Neural progenitor cell (in vitro differentiated cells): ENCODE data around the gene SFXN5. TPM values are rescaled to one million over a fixed set of nuclear protein-coding genes. Genes with fewer than 3 reads are reported as not detected.
A peak's percentile ranks its signal among the peaks of the same experiment; 100 is the strongest.

Source experiments
- DNase-seq: peaks from one replicate; pipeline ENCODE4 v3.0.0-alpha.2; 2016; ENCODE audit warnings: low spot score
- H2AFZ ChIP-seq: fragments of 200-600 bp; sonication (generic); replicated peaks from 2 replicates; pipeline ENCODE4 v1.6.1; 2016; ENCODE audit warnings: antibody characterized with exemption
- H3F3A ChIP-seq: fragments of 200-600 bp; sonication (generic); 2 replicates; pipeline ENCODE4 v1.6.1; 2016; ENCODE audit warnings: antibody characterized with exemption, low read depth
- H3K27ac ChIP-seq: fragments of 200-600 bp; sonication (generic); 2 replicates; pipeline ENCODE4 v1.5.1; 2016; ENCODE audit warnings: mild to moderate bottlenecking
- H3K27me3 ChIP-seq: fragments of 200-600 bp; sonication (generic); 2 replicates; pipeline ENCODE4 v1.6.1; 2016; ENCODE audit warnings: mild to moderate bottlenecking, moderate library complexity
- H3K36me3 ChIP-seq: fragments of 200-600 bp; sonication (generic); 2 replicates; pipeline ENCODE4 v1.5.1; 2016
- H3K4me1 ChIP-seq: fragments of 200-600 bp; sonication (generic); 2 replicates; pipeline ENCODE4 v1.6.1; 2016; ENCODE audit warnings: mixed run types
- H3K4me2 ChIP-seq: fragments of 200-600 bp; sonication (generic); 2 replicates; pipeline ENCODE4 v1.6.1; 2016
- H3K4me3 ChIP-seq: fragments of 200-600 bp; sonication (generic); 2 replicates; pipeline ENCODE4 v1.5.1; 2016
- H3K79me2 ChIP-seq: fragments of 200-600 bp; sonication (generic); 2 replicates; pipeline ENCODE4 v1.6.1; 2016; ENCODE audit warnings: low read depth
- H3K9ac ChIP-seq: fragments of 200-600 bp; sonication (generic); 2 replicates; pipeline ENCODE4 v1.6.1; 2016
- H3K9me3 ChIP-seq: fragments of 200-600 bp; sonication (generic); 2 replicates; pipeline ENCODE4 v1.5.1; 2016; ENCODE audit warnings: low read depth
- H4K20me1 ChIP-seq: fragments of 200-600 bp; sonication (generic); 2 replicates; pipeline ENCODE4 v1.6.1; 2016; ENCODE audit warnings: low read depth
- H3K27ac Mint-ChIP-seq: 3 replicates; pipeline ENCODE4 v1.8.0; 2021; ENCODE audit warnings: mixed read lengths
- H3K27me3 Mint-ChIP-seq: 2 replicates; pipeline ENCODE4 v1.8.0; 2022; ENCODE audit warnings: low read depth, mild to moderate bottlenecking, inconsistent platforms, moderate library complexity, mixed read lengths; ENCODE audit not compliant: insufficient read depth
- H3K36me3 Mint-ChIP-seq: 3 replicates; pipeline ENCODE4 v1.8.0; 2021; ENCODE audit warnings: mixed read lengths
- H3K4me1 Mint-ChIP-seq: 3 replicates; pipeline ENCODE4 v1.8.0; 2021; ENCODE audit warnings: mixed read lengths
- H3K4me3 Mint-ChIP-seq: 3 replicates; pipeline ENCODE4 v1.8.0; 2021; ENCODE audit warnings: mild to moderate bottlenecking, moderate library complexity, mixed read lengths
- H3K9me3 Mint-ChIP-seq: 3 replicates; pipeline ENCODE4 v1.8.0; 2020; ENCODE audit warnings: mixed read lengths
- CTCF ChIP-seq: fragments of 200-600 bp; sonication (generic); IDR thresholded peaks from 2 replicates; pipeline ENCODE4 v1.5.1; 2017; ENCODE audit warnings: antibody characterized with exemption, mild to moderate bottlenecking
- EZH2 ChIP-seq: fragments of 200-600 bp; sonication (generic); IDR thresholded peaks from 2 replicates; pipeline ENCODE4 v1.6.1; 2017; ENCODE audit warnings: antibody characterized with exemption, mild to moderate bottlenecking, moderate library complexity
- EZH2phosphoT487 ChIP-seq: fragments of 200-600 bp; sonication (generic); IDR thresholded peaks from 2 replicates; pipeline ENCODE4 v1.6.1; 2017; ENCODE audit warnings: antibody characterized with exemption
- total RNA-seq: library from RNA; depleted of rRNA; stranded (reverse); fragments of >200 nt; gene quantifications from 2 replicates; pipeline ENCODE4 v1.2.3, GENCODE V29; 2015; ENCODE audit warnings: low replicate concordance

SFXN5 gene
- total RNA-seq, 1 donor from 2014 or later: 3.4 TPM

- Mint-ChIP-seq H3K4me3 (no peak overlapping the region), H3K9me3 (no peaks in the 10 kb centered on the region), H3K36me3 (no peaks in the 10 kb centered on the region), H3K27me3 (peaks cover 11% of the 10 kb centered on the region), H3K27ac (no peak overlapping the region), H3K4me1 (no peaks in the 10 kb centered on the region)
- H3K4me2 ChIP-seq: no peak overlapping the region
- no peak overlapping the region for H3K9ac ChIP-seq
- H2AFZ ChIP-seq: no peak overlapping the region
- H3K79me2 ChIP-seq: no peaks in the 10 kb centered on the region
- no peaks in the 10 kb centered on the region for H3K4me1 ChIP-seq
- TF ChIP-seq CTCF (peak; percentile 62), EZH2 (no peak), EZH2phosphoT487 (no peak)
- H3F3A ChIP-seq: no peaks in the 10 kb centered on the region
- no peak overlapping the region for H3K27ac ChIP-seq
- peak; percentile 65 for DNase-seq
- no peaks in the 10 kb centered on the region for H3K36me3 ChIP-seq
- no peaks in the 10 kb centered on the region for H3K9me3 ChIP-seq
- peaks cover 58% of the 10 kb centered on the region for H3K27me3 ChIP-seq
- H3K4me3 ChIP-seq: no peak overlapping the region
- H4K20me1 ChIP-seq: no peaks in the 10 kb centered on the region
These were observed 136.6 kb downstream of the SFXN5 start for GRCh38 chr2:72934683-72935610.

- H3K27me3 Mint-ChIP-seq: peaks cover 7% of the 10 kb centered on the region
- no peaks in the 10 kb centered on the region for H3K9me3 ChIP-seq
- no peaks in the 10 kb centered on the region for H3K79me2 ChIP-seq
- no peaks in the 10 kb centered on the region for H3F3A ChIP-seq
- H3K27me3 ChIP-seq: peaks cover 68% of the 10 kb centered on the region
- H3K4me1 Mint-ChIP-seq: no peaks in the 10 kb centered on the region
- no peaks in the 10 kb centered on the region for H3K9me3 Mint-ChIP-seq
- DNase-seq: no peak
- no peaks in the 10 kb centered on the region for H3K36me3 Mint-ChIP-seq
- H2AFZ ChIP-seq: no peak overlapping the region
- no peak overlapping the region for H3K27ac ChIP-seq
- no peak overlapping the region for H3K4me3 Mint-ChIP-seq
- H3K4me2 ChIP-seq: no peak overlapping the region
- H4K20me1 ChIP-seq: peaks cover 7% of the 10 kb centered on the region
- H3K4me1 ChIP-seq: no peaks in the 10 kb centered on the region
- no peak overlapping the region for H3K27ac Mint-ChIP-seq
- H3K9ac ChIP-seq: no peak overlapping the region
- H3K36me3 ChIP-seq: no peaks in the 10 kb centered on the region
- TF ChIP-seq EZH2phosphoT487: no peak
- no peak for TF ChIP-seq CTCF
- TF ChIP-seq EZH2: no peak
- H3K4me3 ChIP-seq: no peak overlapping the region
These were observed 137.8 kb downstream of the SFXN5 start for GRCh38 chr2:72933646-72934151.

- Histone ChIP-seq H3K4me2 (no peak overlapping the region), H2AFZ (no peak overlapping the region), H3K27me3 (peaks cover 73% of the 10 kb centered on the region), H4K20me1 (peaks cover 10% of the 10 kb centered on the region), H3K9me3 (no peaks in the 10 kb centered on the region), H3K4me3 (no peak overlapping the region), H3F3A (no peaks in the 10 kb centered on the region), H3K36me3 (no peaks in the 10 kb centered on the region), H3K4me1 (no peaks in the 10 kb centered on the region), H3K9ac (no peak overlapping the region), H3K79me2 (no peaks in the 10 kb centered on the region), H3K27ac (no peak overlapping the region)
- H3K27me3 Mint-ChIP-seq: peaks cover 7% of the 10 kb centered on the region
- TF ChIP-seq EZH2 (no peak), EZH2phosphoT487 (no peak), CTCF (no peak)
- no peaks in the 10 kb centered on the region for H3K36me3 Mint-ChIP-seq
- no peak overlapping the region for H3K27ac Mint-ChIP-seq
- H3K4me1 Mint-ChIP-seq: no peaks in the 10 kb centered on the region
- H3K9me3 Mint-ChIP-seq: no peaks in the 10 kb centered on the region
- no peak overlapping the region for H3K4me3 Mint-ChIP-seq
- no peak for DNase-seq
These were observed 138.3 kb downstream of the SFXN5 start for GRCh38 chr2:72933207-72933606.
